ENCODE measurements around the gene ADCY1.

The ADCY1 gene

GRCh38 chr7:45670717-45671116, 96.5 kb downstream of the ADCY1 start:
- no peak for TF ChIP-seq CTCF (conservative IDR thresholded peaks at IDR 0.05)

GRCh38 chr7:45677311-45677900, 103.2 kb downstream of the ADCY1 start:
- H3K27ac ChIP-seq, result no peak overlapping the region
- TF ChIP-seq CTCF (conservative IDR thresholded peaks at IDR 0.05), result no peak

More at GRCh38 chr7:45670717-45671116, 96.5 kb downstream of the ADCY1 start:
- H3K27ac ChIP-seq, result no peak overlapping the region

GRCh38 chr7:45679516-45679915, 105.3 kb downstream of the ADCY1 start:
- no peak overlapping the region for H3K27ac ChIP-seq
- no peak for TF ChIP-seq CTCF (conservative IDR thresholded peaks at IDR 0.05)

GRCh38 chr7:45680776-45681175, 106.6 kb downstream of the ADCY1 start:
- no peak for TF ChIP-seq CTCF (conservative IDR thresholded peaks at IDR 0.05)
- H3K27ac ChIP-seq, result peak overlapping the region; percentile 100; the same call in 1 of the 2 replicates

- peak overlapping the region; percentile 100; the same call in 1 of the 2 replicates for H3K27ac ChIP-seq
- TF ChIP-seq CTCF (conservative IDR thresholded peaks at IDR 0.05), result no peak
Observed at GRCh38 chr7:45681596-45682357, 107.6 kb downstream of the ADCY1 start.

GRCh38 chr7:45682358-45682735, 108.2 kb downstream of the ADCY1 start:
- peak overlapping the region; percentile 100; the same call in 1 of the 2 replicates for H3K27ac ChIP-seq
- TF ChIP-seq CTCF (conservative IDR thresholded peaks at IDR 0.05), result no peak

- peak overlapping the region; percentile 100 for H3K27ac ChIP-seq
- TF ChIP-seq CTCF (conservative IDR thresholded peaks at IDR 0.05), result no peak
Observed at GRCh38 chr7:45682836-45683555, 108.8 kb downstream of the ADCY1 start.

All from VCaP (cell line).